ENCODE results near the gene POU2AF2. TPM values are rescaled to one million over a fixed set of nuclear protein-coding genes. Genes with fewer than 3 reads are reported as not detected.

The POU2AF2 gene
- total and polyA plus RNA-seq, 2 donors = 0.32 to 1.0 TPM

- DNase-seq (ENCODE audit: low read depth in 6 of 9, low spot score in 9 of 9) = no peak
- Histone ChIP-seq H3K4me3 (ENCODE audit: low read length in 2 of 2) (peak within 1 kb of the TSS; percentile 24 to 33), H3K27ac (ENCODE audit: low read depth in 1 of 2, low read length in 1 of 2) (peak within 1 kb of the TSS in 1 of 2 donors; percentile 32), H3K4me1 (ENCODE audit: control insufficient read depth in 2 of 2, insufficient read depth in 2 of 2, low read length in 2 of 2) (no peaks in the 10 kb centered on the region), H3K9me3 (ENCODE audit: control insufficient read depth in 2 of 2, insufficient read depth in 1 of 2, low read length in 1 of 2) (no peaks in the 10 kb centered on the region), H3K36me3 (ENCODE audit: control insufficient read depth in 2 of 2, insufficient read depth in 2 of 2, low read length in 1 of 2) (no peaks in the 10 kb centered on the region), H3K27me3 (ENCODE audit: control insufficient read depth in 2 of 2, insufficient read depth in 1 of 2, low read length in 1 of 2) (peaks cover 31 to 60% of the 10 kb centered on the region in 2 donors)
- 20% methylated on average over 57 of the region's 57 CpGs for WGBS
Measured at GRCh38 chr11:111298413-111299100, 53.0 kb downstream of the POU2AF2 start, which contains the start of gene POU2AF3. Gene POU2AF3 (plus strand): TSS chr11:111298546. CDS start chr11:111298582, 36 bp downstream.

- H3K36me3 ChIP-seq (ENCODE audit: control insufficient read depth in 2 of 2, insufficient read depth in 2 of 2, low read length in 1 of 2) = no peaks in the 10 kb centered on the region
- H3K27me3 ChIP-seq (ENCODE audit: control insufficient read depth in 2 of 2, insufficient read depth in 1 of 2, low read length in 1 of 2) = peaks cover 31 to 61% of the 10 kb centered on the region in 2 donors
- H3K4me1 ChIP-seq (ENCODE audit: control insufficient read depth in 2 of 2, insufficient read depth in 2 of 2, low read length in 2 of 2) = no peaks in the 10 kb centered on the region
- H3K9me3 ChIP-seq (ENCODE audit: control insufficient read depth in 2 of 2, insufficient read depth in 1 of 2, low read length in 1 of 2) = no peaks in the 10 kb centered on the region
- peak overlapping the region in 1 of 2 donors; percentile 32 for H3K27ac ChIP-seq (ENCODE audit: low read depth in 1 of 2, low read length in 1 of 2)
- peak overlapping the region; percentile 24 to 33 for H3K4me3 ChIP-seq (ENCODE audit: low read length in 2 of 2)
- 4% methylated on average over 77 of the region's 77 CpGs for WGBS
- DNase-seq (ENCODE audit: low read depth in 6 of 9, low spot score in 9 of 9) = no peak
Measured at GRCh38 chr11:111299101-111300026, 53.8 kb downstream of the POU2AF2 start.

GRCh38 chr11:111300569-111300968, 55.0 kb downstream of the POU2AF2 start:
- 96% methylated on average over 9 of the region's 9 CpGs for WGBS
- Histone ChIP-seq H3K4me1 (ENCODE audit: control insufficient read depth in 2 of 2, insufficient read depth in 2 of 2, low read length in 2 of 2) (no peaks in the 10 kb centered on the region), H3K4me3 (ENCODE audit: low read length in 2 of 2) (no peak overlapping the region), H3K27me3 (ENCODE audit: control insufficient read depth in 2 of 2, insufficient read depth in 1 of 2, low read length in 1 of 2) (peaks cover 31 to 68% of the 10 kb centered on the region in 2 donors), H3K36me3 (ENCODE audit: control insufficient read depth in 2 of 2, insufficient read depth in 2 of 2, low read length in 1 of 2) (no peaks in the 10 kb centered on the region), H3K9me3 (ENCODE audit: control insufficient read depth in 2 of 2, insufficient read depth in 1 of 2, low read length in 1 of 2) (no peaks in the 10 kb centered on the region), H3K27ac (ENCODE audit: low read depth in 1 of 2, low read length in 1 of 2) (no peak overlapping the region)
- DNase-seq (ENCODE audit: low read depth in 6 of 9, low spot score in 9 of 9) = no peak

- no peaks in the 10 kb centered on the region for H3K36me3 ChIP-seq (ENCODE audit: control insufficient read depth in 2 of 2, insufficient read depth in 2 of 2, low read length in 1 of 2)
- H3K4me3 ChIP-seq (ENCODE audit: low read length in 2 of 2) = no peak overlapping the region
- H3K27ac ChIP-seq (ENCODE audit: low read depth in 1 of 2, low read length in 1 of 2) = no peak overlapping the region
- no peak for DNase-seq (ENCODE audit: low read depth in 6 of 9, low spot score in 9 of 9)
- H3K27me3 ChIP-seq (ENCODE audit: control insufficient read depth in 2 of 2, insufficient read depth in 1 of 2, low read length in 1 of 2) = peaks cover 31 to 71% of the 10 kb centered on the region in 2 donors
- no peaks in the 10 kb centered on the region for H3K4me1 ChIP-seq (ENCODE audit: control insufficient read depth in 2 of 2, insufficient read depth in 2 of 2, low read length in 2 of 2)
- 96% methylated on average over 5 of the region's 5 CpGs for WGBS
- H3K9me3 ChIP-seq (ENCODE audit: control insufficient read depth in 2 of 2, insufficient read depth in 1 of 2, low read length in 1 of 2) = no peaks in the 10 kb centered on the region
Measured at GRCh38 chr11:111301004-111301841, 55.7 kb downstream of the POU2AF2 start.

- peaks cover 31 to 71% of the 10 kb centered on the region in 2 donors for H3K27me3 ChIP-seq (ENCODE audit: control insufficient read depth in 2 of 2, insufficient read depth in 1 of 2, low read length in 1 of 2)
- H3K36me3 ChIP-seq (ENCODE audit: control insufficient read depth in 2 of 2, insufficient read depth in 2 of 2, low read length in 1 of 2) = no peaks in the 10 kb centered on the region
- no peak overlapping the region for H3K27ac ChIP-seq (ENCODE audit: low read depth in 1 of 2, low read length in 1 of 2)
- no peaks in the 10 kb centered on the region for H3K4me1 ChIP-seq (ENCODE audit: control insufficient read depth in 2 of 2, insufficient read depth in 2 of 2, low read length in 2 of 2)
- 96% methylated on average over 3 of the region's 3 CpGs for WGBS
- no peaks in the 10 kb centered on the region for H3K9me3 ChIP-seq (ENCODE audit: control insufficient read depth in 2 of 2, insufficient read depth in 1 of 2, low read length in 1 of 2)
- H3K4me3 ChIP-seq (ENCODE audit: low read length in 2 of 2) = no peak overlapping the region
- DNase-seq (ENCODE audit: low read depth in 6 of 9, low spot score in 9 of 9) = no peak
Measured at GRCh38 chr11:111301842-111302118, 56.3 kb downstream of the POU2AF2 start.

- no peaks in the 10 kb centered on the region for H3K4me1 ChIP-seq (ENCODE audit: control insufficient read depth in 2 of 2, insufficient read depth in 2 of 2, low read length in 2 of 2)
- H3K4me3 ChIP-seq (ENCODE audit: low read length in 2 of 2) = no peak overlapping the region
- WGBS = 80% methylated on average over 3 of the region's 3 CpGs
- no peaks in the 10 kb centered on the region for H3K36me3 ChIP-seq (ENCODE audit: control insufficient read depth in 2 of 2, insufficient read depth in 2 of 2, low read length in 1 of 2)
- H3K27ac ChIP-seq (ENCODE audit: low read depth in 1 of 2, low read length in 1 of 2) = no peak overlapping the region
- H3K27me3 ChIP-seq (ENCODE audit: control insufficient read depth in 2 of 2, insufficient read depth in 1 of 2, low read length in 1 of 2) = peaks cover 31 to 66% of the 10 kb centered on the region in 2 donors
- no peaks in the 10 kb centered on the region for H3K9me3 ChIP-seq (ENCODE audit: control insufficient read depth in 2 of 2, insufficient read depth in 1 of 2, low read length in 1 of 2)
- no peak for DNase-seq (ENCODE audit: low read depth in 6 of 9, low spot score in 9 of 9)
Measured at GRCh38 chr11:111302298-111302697, 56.8 kb downstream of the POU2AF2 start.

- Histone ChIP-seq H3K4me1 (ENCODE audit: control insufficient read depth in 2 of 2, insufficient read depth in 2 of 2, low read length in 2 of 2) (peaks cover 0 to 3% of the 10 kb centered on the region in 2 donors), H3K9me3 (ENCODE audit: control insufficient read depth in 2 of 2, insufficient read depth in 1 of 2, low read length in 1 of 2) (no peaks in the 10 kb centered on the region), H3K36me3 (ENCODE audit: control insufficient read depth in 2 of 2, insufficient read depth in 2 of 2, low read length in 1 of 2) (no peaks in the 10 kb centered on the region), H3K27ac (ENCODE audit: low read depth in 1 of 2, low read length in 1 of 2) (no peak overlapping the region), H3K4me3 (ENCODE audit: low read length in 2 of 2) (no peak overlapping the region), H3K27me3 (ENCODE audit: control insufficient read depth in 2 of 2, insufficient read depth in 1 of 2, low read length in 1 of 2) (peaks cover 23 to 60% of the 10 kb centered on the region in 2 donors)
- DNase-seq (ENCODE audit: low read depth in 6 of 9, low spot score in 9 of 9) = no peak
- WGBS = 88% methylated on average over 4 of the region's 4 CpGs
Measured at GRCh38 chr11:111303461-111303860, 57.9 kb downstream of the POU2AF2 start.

GRCh38 chr11:111305162-111305802, 59.8 kb downstream of the POU2AF2 start:
- Histone ChIP-seq H3K4me3 (ENCODE audit: low read length in 2 of 2) (no peak overlapping the region), H3K27me3 (ENCODE audit: control insufficient read depth in 2 of 2, insufficient read depth in 1 of 2, low read length in 1 of 2) (peaks cover 6 to 42% of the 10 kb centered on the region in 2 donors), H3K27ac (ENCODE audit: low read depth in 1 of 2, low read length in 1 of 2) (no peak overlapping the region), H3K4me1 (ENCODE audit: control insufficient read depth in 2 of 2, insufficient read depth in 2 of 2, low read length in 2 of 2) (peaks cover 0 to 3% of the 10 kb centered on the region in 2 donors), H3K9me3 (ENCODE audit: control insufficient read depth in 2 of 2, insufficient read depth in 1 of 2, low read length in 1 of 2) (no peaks in the 10 kb centered on the region), H3K36me3 (ENCODE audit: control insufficient read depth in 2 of 2, insufficient read depth in 2 of 2, low read length in 1 of 2) (no peaks in the 10 kb centered on the region)
- DNase-seq (ENCODE audit: low read depth in 6 of 9, low spot score in 9 of 9) = no peak
- WGBS = 90% methylated on average over 5 of the region's 5 CpGs
